GM21825 (cell line): ENCODE data around the gene OR2T1.
"Not testable (repeated sequence)": the region's sequence is repeated elsewhere in the genome, so short reads cannot be mapped to it uniquely, and the experiment has no call there.

Experiments
- ATAC-seq: cut with Tn5 transposase; IDR thresholded peaks from one replicate; pipeline ENCODE4 v1.9.1; 2021; ENCODE audit warnings: mild to moderate bottlenecking, moderate library complexity; ENCODE audit not compliant: unreplicated experiment

OR2T1 gene

GRCh38 chr1:248433811-248434415 is 31.1 kb downstream of the OR2T1 start:
- not testable (repeated sequence) for ATAC-seq

- ATAC-seq: peak; percentile 45
Observed at GRCh38 chr1:248434913-248435312, 32.1 kb downstream of the OR2T1 start.

GRCh38 chr1:248436303-248436702 is 33.5 kb downstream of the OR2T1 start:
- ATAC-seq: not testable (repeated sequence)

- not testable (repeated sequence) for ATAC-seq
Observed at GRCh38 chr1:248438668-248439067, 35.8 kb downstream of the OR2T1 start.

GRCh38 chr1:248439283-248439682 is 36.4 kb downstream of the OR2T1 start:
- not testable (repeated sequence) for ATAC-seq

GRCh38 chr1:248442500-248443277 is 39.8 kb downstream of the OR2T1 start:
- ATAC-seq: not testable (repeated sequence)

GRCh38 chr1:248444603-248445002 is 41.8 kb downstream of the OR2T1 start:
- not testable (repeated sequence) for ATAC-seq

- ATAC-seq: not testable (repeated sequence)
Observed at GRCh38 chr1:248445399-248445798, 42.6 kb downstream of the OR2T1 start, which contains the start of gene OR2T2. TSS of gene OR2T2 (plus strand) at chr1:248445637. CDS start at chr1:248452798, 7,161 bp downstream.

GRCh38 chr1:248448409-248449074 is 45.7 kb downstream of the OR2T1 start:
- peak; percentile 55 for ATAC-seq

GRCh38 chr1:248449821-248450465 is 47.1 kb downstream of the OR2T1 start:
- not testable (repeated sequence) for ATAC-seq

GRCh38 chr1:248450466-248451145 is 47.8 kb downstream of the OR2T1 start:
- peak; percentile 58 for ATAC-seq

GRCh38 chr1:248453619-248454018 is 50.8 kb downstream of the OR2T1 start:
- ATAC-seq: not testable (repeated sequence)

- ATAC-seq: not testable (repeated sequence)
Observed at GRCh38 chr1:248455045-248455444, 52.2 kb downstream of the OR2T1 start.

- not testable (repeated sequence) for ATAC-seq
Observed at GRCh38 chr1:248456635-248457034, 53.8 kb downstream of the OR2T1 start.
